NCI-H2107 (cell line): ENCODE results near the gene PROC.

ENCODE experiments used
- DNase-seq: peaks from one replicate; lab custom pipeline; 2025; lab: John Stamatoyannopoulos, UW

PROC gene

DNA sequence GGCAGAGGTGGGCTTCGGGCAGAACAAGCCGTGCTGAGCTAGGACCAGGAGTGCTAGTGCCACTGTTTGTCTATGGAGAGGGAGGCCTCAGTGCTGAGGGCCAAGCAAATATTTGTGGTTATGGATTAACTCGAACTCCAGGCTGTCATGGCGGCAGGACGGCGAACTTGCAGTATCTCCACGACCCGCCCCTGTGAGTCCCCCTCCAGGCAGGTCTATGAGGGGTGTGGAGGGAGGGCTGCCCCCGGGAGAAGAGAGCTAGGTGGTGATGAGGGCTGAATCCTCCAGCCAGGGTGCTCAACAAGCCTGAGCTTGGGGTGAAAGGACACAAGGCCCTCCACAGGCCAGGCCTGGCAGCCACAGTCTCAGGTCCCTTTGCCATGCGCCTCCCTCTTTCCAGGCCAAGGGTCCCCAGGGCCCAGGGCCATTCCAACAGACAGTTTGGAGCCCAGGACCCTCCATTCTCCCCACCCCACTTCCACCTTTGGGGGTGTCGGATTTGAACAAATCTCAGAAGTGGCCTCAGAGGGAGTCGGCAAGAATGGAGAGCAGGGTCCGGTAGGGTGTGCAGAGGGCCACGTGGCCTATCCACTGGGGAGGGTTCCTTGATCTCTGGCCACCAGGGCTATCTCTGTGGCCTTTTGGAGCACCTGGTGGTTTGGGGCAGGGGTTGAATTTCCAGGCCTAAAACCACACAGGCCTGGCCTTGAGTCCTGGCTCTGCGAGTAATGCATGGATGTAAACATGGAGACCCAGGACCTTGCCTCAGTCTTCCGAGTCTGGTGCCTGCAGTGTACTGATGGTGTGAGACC is at the start of gene PROC:
Gene PROC, plus strand, starts transcription at position 128 of the 812 bp plus-strand sequence. CDS start 1,516 bp downstream, outside the sequence.
- DNase-seq = no peak

- DNase-seq = no peak
These were observed 48.2 kb upstream of the PROC start for GRCh38 chr2:127370010-127370409.

GRCh38 chr2:127371037-127371436 is 47.2 kb upstream of the PROC start:
- DNase-seq = no peak

DNA sequence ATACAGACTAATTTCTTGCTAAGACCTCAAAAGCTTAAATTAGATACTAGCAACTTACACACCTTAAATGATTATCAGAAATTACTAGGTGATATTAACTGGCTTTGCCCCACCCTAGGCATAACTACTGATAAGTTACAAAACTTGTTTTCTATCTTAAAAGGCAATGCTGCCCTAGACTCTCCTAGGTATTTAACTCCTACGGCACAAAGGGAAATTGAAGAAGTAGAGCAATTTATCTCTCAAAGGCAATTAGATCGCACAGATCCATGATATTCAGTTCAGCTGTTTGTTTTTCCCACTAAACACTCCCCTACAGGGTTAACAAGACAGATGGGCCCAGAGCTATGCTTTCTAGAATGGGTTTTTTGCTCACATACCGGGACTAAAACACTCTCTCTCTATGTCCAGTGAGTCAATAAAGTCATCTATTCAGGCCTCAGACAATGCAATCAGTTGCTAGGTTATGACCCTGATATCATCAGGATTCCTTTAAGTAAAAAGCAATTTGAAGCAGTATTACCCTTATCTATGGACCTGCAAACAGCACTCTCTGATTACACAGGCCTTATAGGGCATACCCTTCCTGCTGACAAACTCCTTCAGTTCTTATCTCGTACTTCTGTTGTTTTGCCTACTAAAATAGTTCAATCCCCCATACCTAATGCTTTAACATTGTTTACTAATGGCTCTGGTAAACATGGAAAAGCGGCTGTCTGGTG is 44.7 kb upstream of the PROC start:
- no peak for DNase-seq

GRCh38 chr2:127376257-127376656 is 42.0 kb upstream of the PROC start:
- DNase-seq = no peak

DNA sequence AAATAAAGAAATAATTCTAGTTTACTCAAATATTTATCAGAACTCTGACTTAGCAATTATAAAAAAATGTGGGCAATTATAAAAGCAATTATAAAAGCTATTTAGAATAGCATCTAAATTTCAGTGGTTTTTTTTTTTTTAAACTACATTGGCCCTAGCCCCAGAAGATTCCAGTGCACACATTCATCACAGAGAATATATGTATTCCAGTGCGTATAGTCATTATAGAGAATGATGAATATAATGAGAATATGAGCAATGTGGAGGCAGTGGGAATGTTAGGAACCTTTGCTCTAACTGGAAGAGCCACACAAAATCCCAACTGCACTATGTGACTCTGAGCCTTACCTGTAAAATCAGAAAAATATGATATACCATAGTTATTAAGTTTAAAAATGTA is 41.0 kb upstream of the PROC start:
- no peak for DNase-seq

- no peak for DNase-seq
These were observed 39.5 kb upstream of the PROC start for GRCh38 chr2:127378720-127379119.

- DNase-seq = no peak
These were observed 38.4 kb upstream of the PROC start for GRCh38 chr2:127379712-127380355.

DNA sequence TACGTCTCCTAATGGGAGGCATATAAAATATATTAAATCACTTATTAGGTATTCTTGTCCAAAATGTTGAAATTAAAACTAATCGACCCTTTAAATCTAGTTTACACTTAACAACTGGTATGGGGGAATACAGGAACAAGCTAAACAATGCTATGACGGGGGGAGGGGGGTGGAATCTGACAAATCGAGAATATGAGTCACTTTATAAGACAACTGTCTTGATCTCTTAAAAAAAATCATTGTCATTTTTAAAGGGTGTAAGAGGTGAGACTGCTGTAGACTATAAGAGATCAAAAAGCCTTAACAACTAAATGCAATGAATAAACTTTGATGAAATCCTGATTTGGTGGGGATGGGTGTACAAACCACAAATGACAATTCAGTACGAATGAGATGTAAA is 36.5 kb upstream of the PROC start:
- no peak for DNase-seq

DNA sequence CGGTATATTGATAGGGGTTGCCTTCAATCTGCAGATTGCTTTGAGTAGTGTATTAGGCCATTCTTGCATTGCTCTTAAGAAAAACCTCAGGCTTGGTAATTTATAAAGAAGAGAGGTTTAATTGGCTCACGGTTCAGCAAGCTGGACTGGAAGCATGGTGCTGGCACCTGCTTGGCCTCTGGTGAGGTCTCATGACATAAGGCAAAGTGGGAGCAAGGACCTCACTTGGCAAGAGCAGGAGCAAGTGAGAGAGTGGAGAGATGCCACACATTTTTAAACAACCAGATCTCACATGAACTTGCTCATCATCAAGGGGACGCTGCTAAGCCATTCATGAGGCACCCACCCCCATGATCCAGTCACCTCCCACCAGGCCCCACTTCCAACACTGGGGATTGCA is 35.4 kb upstream of the PROC start:
- no peak for DNase-seq

DNA sequence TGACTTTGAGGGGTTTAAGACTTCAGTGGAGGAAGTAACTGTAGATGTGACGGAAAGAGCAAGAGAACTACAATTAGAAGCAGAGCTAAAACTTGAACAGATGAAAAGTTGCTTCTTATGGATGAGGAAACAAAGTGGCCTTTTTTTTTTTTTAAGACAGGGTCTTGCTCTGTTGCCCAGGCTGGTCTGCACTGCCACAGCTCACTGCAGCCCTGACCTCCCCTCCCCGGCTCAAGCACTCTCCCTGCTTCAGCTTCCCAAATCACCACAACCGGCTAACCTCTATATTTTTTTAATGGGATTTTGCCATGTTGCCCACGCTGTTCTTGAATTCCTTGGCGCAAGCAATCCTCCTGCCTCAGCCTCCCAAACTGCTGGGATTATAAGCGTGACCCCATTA is 33.7 kb upstream of the PROC start:
- DNase-seq = no peak

- DNase-seq = no peak
These were observed 32.0 kb upstream of the PROC start for GRCh38 chr2:127386246-127386645.

DNA sequence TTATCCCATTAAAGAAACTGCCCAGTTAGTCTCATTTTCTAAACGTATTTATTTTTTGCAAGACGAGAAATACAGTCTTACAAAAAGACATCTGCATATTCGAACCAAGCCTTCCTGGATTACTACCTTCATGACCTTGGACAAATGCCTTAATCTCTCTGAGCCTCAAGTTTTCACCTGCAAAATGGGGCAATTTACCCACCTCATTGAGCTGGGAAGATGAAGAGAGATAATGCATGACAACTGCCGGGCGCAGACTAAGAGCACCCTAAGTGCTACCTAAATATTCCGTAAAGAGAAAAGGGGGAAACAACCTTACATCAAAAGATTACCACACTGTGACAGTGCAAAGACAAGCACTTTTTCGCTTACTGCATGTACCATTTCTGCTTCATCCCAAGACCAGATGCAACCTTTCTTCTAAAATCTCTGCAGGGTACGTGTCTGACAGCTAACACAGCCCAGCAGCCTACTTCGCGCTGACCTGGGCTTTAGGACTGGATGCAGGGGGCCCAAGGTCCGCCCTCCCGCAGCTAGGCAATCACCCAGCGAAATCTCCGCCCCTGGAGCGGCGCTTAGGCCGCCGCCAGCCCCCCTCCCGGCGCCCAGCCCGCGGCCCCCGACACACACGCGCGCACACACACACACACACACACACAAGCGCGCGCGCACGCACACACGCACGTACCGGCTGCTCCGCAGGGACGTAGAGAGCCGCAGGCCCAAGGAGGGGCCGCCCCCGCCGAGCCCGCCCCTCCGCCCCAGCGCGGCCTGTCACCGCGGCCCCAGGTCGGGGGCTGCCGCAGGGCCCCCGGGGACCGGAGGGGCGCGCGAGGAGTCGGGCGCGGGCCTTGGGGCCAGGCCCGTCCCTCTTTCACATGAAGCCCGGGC is 31.2 kb upstream of the PROC start:
- peak; percentile 49 for DNase-seq

- peak; percentile 90 for DNase-seq
These were observed 30.4 kb upstream of the PROC start, which contains the start of gene MAP3K2 for GRCh38 chr2:127387655-127388422. MAP3K2 (minus strand) TSS chr2:127387975; CDS start chr2:127343129, 44,846 bp downstream.

- no peak for DNase-seq
These were observed 29.6 kb upstream of the PROC start for GRCh38 chr2:127388423-127389164.

DNA sequence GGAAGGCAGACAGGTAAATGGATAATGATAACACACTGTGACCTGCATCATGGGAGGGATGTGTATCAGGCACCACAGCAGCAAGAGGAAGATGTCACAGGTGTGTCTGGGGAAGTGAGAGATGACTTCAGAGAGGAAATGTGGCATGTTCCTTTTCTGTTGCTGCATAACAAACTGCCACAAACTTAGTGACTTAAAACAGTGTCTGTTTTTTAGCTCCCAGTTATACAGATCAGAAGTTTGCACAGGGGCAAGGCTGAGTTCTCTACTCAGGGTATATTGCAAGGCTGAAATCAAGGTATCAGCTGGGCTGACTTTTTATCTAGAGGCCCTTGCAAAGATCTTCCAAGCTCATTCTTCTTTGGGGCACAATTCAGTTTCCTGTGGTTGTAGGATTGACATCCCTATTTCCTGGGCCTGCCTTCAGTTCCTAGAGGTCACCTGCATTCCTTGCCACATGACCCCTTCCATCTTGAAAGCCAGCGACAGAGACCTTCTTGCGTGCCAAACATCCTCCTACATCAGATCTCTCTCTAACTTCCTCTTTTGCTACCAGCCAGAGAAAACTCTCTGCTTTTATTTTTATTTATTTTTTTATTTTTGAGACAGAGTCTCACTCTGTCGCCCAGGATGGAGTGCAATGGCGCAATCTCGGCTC is 28.3 kb upstream of the PROC start:
- DNase-seq = no peak

GRCh38 chr2:127392133-127392827 is 25.9 kb upstream of the PROC start:
- DNase-seq = no peak

DNA sequence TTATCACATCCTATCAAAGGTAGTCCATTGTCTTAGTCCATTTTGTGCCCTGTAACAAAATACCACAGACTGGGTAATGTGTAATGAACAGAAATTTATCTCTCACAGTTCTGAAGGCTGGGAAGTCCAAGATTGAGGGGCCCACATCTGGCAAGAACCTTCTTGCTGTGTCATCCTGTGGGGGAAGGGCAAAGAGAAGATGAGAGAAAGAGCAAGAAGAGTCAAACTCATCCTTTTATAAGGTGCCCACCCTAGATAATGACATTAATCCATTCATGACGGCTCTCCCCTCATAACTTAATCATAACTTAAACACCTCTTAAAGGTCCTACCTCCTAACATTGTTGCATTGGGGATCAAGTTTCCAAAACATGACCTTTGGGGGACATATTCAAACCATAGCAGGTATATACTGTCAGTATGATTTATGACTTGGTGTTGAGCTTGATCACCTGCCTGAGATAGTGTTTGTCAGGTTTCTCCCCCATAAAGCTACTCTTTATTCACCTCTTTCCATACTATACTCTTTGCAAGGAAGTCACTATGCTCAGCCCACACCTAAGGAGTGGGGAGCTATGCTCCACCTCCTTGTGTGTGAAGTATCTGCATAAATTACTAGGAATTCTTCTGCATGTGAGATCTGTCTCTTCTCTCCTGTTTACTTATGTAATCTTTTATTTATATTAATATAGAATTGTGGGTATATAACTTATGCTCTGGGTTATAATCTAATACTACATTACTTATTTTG is 25.2 kb upstream of the PROC start:
- DNase-seq = no peak
